ENCODE data around the gene AGAP1.

DNA sequence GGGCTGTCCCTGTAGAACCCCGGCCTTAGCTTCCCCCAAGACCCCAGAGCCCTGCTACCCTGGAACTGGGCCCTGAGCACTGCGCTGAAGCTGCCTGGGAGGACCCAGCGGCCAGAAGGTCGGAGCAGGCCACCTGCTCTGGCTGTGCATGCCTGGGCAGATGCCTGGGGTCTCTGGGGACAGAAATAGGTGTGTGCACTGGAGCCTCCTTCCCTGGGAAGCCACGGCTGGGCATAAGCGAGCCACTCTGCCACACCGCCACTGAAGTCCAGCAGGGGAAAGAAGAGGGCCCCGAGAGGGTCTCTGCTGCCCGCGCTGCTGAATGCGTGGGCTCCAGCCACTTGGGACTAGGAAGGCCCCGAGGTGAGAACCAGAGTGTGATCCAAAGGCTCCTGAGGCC, 667.7 kb downstream of the AGAP1 start:
- TF ChIP-seq, protein P1, sequence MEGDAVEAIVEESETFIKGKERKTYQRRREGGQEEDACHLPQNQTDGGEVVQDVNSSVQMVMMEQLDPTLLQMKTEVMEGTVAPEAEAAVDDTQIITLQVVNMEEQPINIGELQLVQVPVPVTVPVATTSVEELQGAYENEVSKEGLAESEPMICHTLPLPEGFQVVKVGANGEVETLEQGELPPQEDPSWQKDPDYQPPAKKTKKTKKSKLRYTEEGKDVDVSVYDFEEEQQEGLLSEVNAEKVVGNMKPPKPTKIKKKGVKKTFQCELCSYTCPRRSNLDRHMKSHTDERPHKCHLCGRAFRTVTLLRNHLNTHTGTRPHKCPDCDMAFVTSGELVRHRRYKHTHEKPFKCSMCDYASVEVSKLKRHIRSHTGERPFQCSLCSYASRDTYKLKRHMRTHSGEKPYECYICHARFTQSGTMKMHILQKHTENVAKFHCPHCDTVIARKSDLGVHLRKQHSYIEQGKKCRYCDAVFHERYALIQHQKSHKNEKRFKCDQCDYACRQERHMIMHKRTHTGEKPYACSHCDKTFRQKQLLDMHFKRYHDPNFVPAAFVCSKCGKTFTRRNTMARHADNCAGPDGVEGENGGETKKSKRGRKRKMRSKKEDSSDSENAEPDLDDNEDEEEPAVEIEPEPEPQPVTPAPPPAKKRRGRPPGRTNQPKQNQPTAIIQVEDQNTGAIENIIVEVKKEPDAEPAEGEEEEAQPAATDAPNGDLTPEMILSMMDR (IDR thresholded peaks at IDR 0.05; ENCODE audit: insufficient read depth, low read depth, low read length), result no peak
- no peak for TF ChIP-seq EZH2 (IDR thresholded peaks at IDR 0.05; ENCODE audit: insufficient read depth, low read length)
